Measurements from ENCODE around the gene NOTCH1.

GRCh38 chr9:136448655-136449054, 97.2 kb downstream of the NOTCH1 start:
- TF ChIP-seq CTCF (IDR thresholded peaks at IDR 0.05) (no peak), POLR2A (IDR thresholded peaks at IDR 0.05) (no peak), EP300 (IDR thresholded peaks at IDR 0.05) (no peak), POLR2AphosphoS5 (IDR thresholded peaks at IDR 0.05) (no peak)
